ENCODE results near the gene PMIS2.

PMIS2 gene

DNA sequence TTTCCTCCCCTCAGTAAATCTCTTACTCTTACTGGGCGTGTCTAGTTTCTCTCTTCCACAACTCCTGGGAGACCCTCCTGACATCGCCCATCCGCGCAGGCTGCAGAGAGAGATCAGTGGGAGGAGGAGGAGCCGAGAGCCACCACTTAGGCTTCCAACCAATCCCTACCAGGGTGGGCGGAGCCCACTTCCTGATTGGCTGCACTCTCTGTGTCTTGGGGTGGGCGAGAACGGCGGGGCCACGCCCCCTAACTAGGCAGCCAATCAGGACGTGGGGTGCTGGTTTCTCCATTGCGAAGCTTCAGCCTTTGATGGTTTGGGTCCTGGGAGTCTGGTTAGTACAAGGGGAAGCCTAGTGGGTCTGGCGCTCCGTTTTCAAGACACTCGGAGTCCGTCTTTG lies at the start of gene PMIS2:
Gene PMIS2 (plus strand): TSS at position 326 of the 400 bp plus-strand sequence. CDS start 87 bp downstream, outside the sequence.
- DNase-seq (ENCODE audit: low spot score): peak; percentile 29

GRCh38 chr19:35539314-35539713 lies 46.7 kb upstream of the PMIS2 start:
- DNase-seq (ENCODE audit: low spot score): no peak

DNA sequence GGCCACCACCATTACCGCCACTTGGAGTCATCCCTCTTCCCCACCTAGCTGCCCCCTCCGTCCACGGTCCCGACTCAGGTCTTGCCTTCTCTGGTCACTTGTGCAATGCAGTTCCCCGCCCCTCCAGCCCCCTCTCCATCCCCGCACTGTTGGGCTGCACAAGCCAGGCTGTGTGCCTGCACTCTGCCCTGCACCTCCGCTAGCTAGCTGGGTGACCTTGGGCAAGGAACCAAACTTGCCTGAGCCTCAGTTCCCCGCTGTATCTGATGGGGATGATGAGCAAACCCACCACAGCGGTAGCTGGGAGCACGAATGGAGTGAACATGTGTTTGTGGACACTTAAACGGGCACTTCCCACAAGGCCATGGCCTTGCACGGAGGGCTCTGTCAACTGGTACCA lies 46.1 kb upstream of the PMIS2 start:
- no peak for DNase-seq (ENCODE audit: low spot score)

GRCh38 chr19:35540356-35540927 lies 45.5 kb upstream of the PMIS2 start:
- DNase-seq (ENCODE audit: low spot score): no peak

DNA sequence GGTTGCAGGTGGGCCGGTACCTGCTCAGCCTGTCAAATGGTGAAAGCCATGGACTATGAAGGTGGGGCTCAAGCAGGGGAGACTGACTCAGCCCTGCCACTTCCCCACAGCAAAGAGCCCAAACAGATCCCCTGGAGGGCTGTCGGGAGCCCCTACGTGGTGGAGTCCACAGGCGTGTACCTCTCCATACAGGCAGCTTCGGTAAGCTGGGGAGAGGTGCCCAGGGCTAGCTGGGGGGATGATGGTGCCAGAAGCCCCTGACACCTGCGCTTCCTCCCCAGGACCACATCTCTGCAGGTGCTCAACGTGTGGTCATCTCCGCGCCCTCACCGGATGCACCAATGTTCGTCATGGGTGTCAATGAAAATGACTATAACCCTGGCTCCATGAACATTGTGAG lies 43.8 kb upstream of the PMIS2 start:
- no peak for DNase-seq (ENCODE audit: low spot score)

- DNase-seq (ENCODE audit: low spot score): no peak
These were observed 42.5 kb upstream of the PMIS2 start for GRCh38 chr19:35543280-35544109.

- no peak for DNase-seq (ENCODE audit: low spot score)
These were observed 41.7 kb upstream of the PMIS2 start for GRCh38 chr19:35544110-35544802.

GRCh38 chr19:35545001-35545854 lies 40.7 kb upstream of the PMIS2 start, which contains the start of gene TMEM147:
Gene TMEM147 (plus strand): TSS chr19:35545626. CDS start chr19:35545740, 114 bp downstream.
- DNase-seq (ENCODE audit: low spot score): peak; percentile 99

DNA sequence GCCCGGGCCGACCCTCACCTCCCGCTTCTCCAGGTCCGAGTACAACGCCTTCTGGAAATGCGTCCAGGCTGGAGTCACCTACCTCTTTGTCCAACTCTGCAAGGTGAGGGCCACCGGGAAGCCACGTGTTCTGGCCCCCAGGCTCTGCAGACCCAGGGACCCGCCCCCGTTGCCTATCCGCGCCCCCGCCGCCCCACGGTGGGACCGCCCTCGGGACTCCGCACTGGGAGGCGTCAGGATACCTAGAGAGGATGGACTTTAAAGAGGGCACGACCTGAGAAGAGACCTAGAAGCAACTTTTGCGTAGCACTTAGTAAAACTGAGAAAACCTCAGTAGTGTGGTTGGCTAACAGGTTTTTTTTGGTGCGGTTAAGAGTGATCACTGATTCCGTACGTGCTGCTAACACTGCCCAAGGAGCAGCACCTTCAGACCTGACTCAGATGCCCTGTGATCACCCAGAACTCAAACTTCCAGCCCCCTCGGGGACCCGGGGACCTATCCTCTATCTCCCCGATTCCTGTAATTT lies 40.1 kb upstream of the PMIS2 start:
- DNase-seq (ENCODE audit: low spot score): peak; percentile 81

GRCh38 chr19:35546532-35546931 lies 39.4 kb upstream of the PMIS2 start:
- DNase-seq (ENCODE audit: low spot score): no peak

DNA sequence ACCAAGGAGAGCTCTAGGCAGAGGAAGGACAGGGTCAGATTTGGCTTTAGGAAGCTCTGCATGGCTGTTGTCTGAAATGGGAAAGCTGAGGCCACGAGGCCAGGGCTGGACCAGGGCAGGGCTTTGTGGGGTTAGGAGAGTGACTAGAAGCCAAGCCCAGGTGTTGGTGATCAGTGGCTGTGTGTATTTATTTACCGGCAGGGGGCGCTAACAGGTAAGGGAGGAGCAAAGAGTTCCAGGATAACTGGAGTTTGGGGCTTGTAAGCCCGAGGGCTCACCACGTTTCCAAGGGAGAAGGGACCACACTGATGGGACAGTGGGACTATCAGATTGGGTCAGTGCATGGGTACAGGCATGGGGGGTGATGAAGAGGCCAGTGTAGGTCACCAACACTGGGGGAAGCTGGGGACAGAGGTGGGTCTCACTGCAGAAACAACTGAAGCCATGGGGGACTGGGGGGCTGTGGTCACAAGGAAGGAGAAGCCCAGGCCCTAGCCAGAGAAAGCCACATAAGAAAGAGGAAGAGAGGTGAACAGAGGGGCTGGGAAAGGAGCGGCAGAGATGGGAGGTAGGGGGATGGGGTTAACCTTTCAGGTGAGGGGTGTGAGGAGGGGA lies 36.7 kb upstream of the PMIS2 start:
- peak; percentile 85 for DNase-seq (ENCODE audit: low spot score)

DNA sequence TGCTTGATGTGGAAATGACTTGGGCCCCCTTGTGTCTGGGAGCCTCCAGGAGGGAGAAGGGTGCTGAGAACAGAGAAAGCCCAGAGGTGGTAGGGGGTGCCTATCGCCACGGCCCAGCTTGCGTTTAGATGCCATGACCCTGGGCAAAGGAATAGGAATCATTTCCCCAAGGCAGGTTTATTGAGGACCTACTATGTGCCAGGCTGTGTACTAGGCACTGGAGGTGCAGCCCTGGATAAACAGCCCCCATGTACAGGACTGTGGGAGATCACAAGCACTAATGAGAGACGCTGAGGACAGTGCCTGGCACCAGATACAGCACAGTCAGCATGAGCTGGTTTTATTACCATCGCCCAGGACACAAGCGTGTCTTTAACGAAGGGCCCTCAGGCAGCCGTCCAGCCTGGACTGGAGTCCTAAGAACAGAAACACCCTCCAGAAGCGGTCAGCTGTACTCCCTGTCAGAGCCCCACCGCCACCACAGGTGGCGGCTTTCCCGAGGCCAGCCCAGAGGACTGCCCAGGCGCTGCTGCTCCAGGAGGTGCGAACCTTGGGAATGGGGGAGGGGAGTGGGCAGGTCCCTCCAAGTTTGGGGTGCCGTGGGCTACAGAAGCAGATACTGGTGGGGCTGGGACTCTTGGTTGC lies 36.0 kb upstream of the PMIS2 start:
- no peak for DNase-seq (ENCODE audit: low spot score)

- DNase-seq (ENCODE audit: low spot score): no peak
These were observed 34.7 kb upstream of the PMIS2 start for GRCh38 chr19:35551091-35551810.

DNA sequence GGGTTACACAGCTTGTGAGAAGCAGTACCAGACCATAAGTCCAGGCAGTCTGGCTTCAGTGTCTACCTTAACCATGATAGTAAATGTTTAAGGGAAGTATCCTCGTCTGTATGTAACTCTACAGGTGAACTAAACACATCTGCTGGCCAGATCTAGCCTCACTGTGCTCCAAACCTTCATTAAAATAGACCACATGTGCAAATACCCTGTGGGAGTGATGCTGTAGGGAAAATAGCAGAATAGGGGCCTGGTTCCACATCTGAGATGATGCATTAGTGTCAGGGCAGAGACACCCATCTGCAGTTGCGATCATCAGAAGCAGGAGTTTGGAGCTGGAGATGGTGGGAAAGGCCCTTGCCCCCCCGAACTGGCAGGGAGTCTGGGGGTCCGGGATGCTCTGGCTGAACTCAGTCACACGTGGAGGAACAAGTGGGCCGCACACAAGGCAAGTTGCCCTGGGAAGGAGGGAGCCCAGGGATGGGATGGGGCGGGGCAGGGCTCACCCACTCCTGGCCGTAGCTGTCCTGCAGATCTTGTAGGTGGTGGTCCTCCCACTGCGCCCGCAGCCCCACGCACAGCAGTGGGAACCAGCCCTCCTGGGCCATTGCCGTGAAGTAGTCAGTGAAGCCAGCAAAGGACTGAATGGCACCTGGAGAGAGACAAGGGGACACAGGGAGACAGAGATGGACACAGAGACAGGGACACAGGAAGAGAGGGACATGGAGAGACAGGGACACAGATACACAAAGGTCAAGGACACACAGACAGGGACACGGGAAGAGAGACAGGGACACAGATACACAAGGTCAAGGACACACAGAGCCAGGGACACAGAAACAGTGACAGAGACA lies 33.2 kb upstream of the PMIS2 start:
- no peak for DNase-seq (ENCODE audit: low spot score)

GRCh38 chr19:35553385-35554000 lies 32.5 kb upstream of the PMIS2 start:
- no peak for DNase-seq (ENCODE audit: low spot score)

DNA sequence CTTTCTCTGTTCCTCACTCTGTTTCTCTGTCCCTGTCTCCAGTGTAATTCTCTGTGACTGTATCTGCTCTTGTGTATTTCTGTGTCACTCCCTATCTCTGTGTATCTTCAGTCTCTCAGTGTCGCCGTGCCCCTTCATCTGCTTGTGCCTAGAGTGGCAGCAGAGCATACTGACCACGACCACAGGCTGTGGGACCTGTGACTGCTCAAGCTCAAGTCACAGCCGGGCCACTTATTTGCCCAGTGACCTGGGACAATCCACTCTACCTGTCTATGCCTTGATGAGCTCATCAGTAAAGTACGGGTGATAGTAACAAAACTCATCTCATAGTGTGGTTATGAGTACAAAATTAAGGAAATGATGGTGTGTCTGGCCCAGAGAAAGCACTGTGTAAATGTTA lies 31.9 kb upstream of the PMIS2 start:
- no peak for DNase-seq (ENCODE audit: low spot score)

- peak; percentile 39 for DNase-seq (ENCODE audit: low spot score)
These were observed 30.5 kb upstream of the PMIS2 start for GRCh38 chr19:35555301-35556005.

DNA sequence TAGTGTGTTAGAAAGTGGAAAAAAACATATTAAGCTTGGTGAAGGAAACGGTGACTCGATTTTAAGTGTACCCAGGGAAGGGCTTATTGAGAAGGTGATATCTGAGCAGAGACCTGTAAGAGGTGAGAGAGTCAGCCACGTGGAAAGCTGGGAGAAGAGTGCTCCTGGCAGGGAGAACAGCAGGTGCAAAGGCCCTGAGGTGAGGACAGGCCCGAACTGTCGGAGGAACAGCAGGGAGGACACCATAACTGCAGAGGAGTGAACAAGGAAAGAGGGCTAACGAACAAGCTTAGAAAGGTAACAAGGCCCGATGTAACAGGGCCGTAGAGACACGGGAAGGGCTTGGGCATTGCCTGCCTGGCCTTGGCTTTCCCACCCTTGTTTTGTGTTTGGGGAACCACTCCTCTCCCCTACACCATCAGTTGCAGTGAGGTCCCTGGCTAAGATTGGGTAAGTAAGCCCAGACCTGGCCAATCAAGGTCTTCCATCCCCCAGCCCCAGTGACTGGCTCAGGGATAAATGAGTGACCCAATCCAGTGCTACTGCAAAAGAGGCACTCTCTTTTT lies 29.9 kb upstream of the PMIS2 start:
- DNase-seq (ENCODE audit: low spot score): no peak

Data from GM03348 (cell line).